SK-N-SH (cell line): ENCODE results near the gene MAP4K3. TPM values are rescaled to one million over a fixed set of nuclear protein-coding genes. Genes with fewer than 3 reads are reported as not detected.

Experiments used
- CTCF ChIA-PET: fragments of 300-600, 350-600 bp; formaldehyde crosslinking; extraction: SDS; loops from one replicate; lab custom pipeline; 2021; lab: Yijun Ruan, JAX
- POLR2A ChIA-PET: fragments of 350-600 bp; sonication (Branson Sonifier 250); formaldehyde crosslinking; extraction: SDS; loops from one replicate; lab custom pipeline; 2020; ENCODE audit warnings: antibody characterized with exemption, inconsistent platforms; lab: Yijun Ruan, JAX
- DNase-seq: peaks from one replicate; pipeline ENCODE4 v3.0.0; 2012
- H2AFZ ChIP-seq: fragments of 200-600 bp; sonication (generic); 2 replicates; pipeline ENCODE4 v1.8.1; 2016; ENCODE audit warnings: antibody characterized with exemption, mild to moderate bottlenecking, low read depth
- H3F3A ChIP-seq: fragments of 200-600 bp; sonication (generic); replicated peaks from 2 replicates; pipeline ENCODE3; 2016; ENCODE audit warnings: antibody characterized with exemption, mild to moderate bottlenecking; ENCODE audit not compliant: insufficient read depth
- H3K27ac ChIP-seq, 2 experiments: fragments of 200-500 bp in 1 of 2; fragments of 200-600 bp in 1 of 2; sonication (Bioruptor generic) in 1 of 2; sonication (generic), shearing (Covaris generic) in 1 of 2; 2 replicates each; pipeline versions ENCODE4 v1.5.1 to v1.6.1; 2014 to 2016; ENCODE audit warnings: low read depth in 2 of 2, inconsistent platforms in 1 of 2, low read length in 1 of 2, mild to moderate bottlenecking in 1 of 2, mixed read lengths in 1 of 2
- H3K27me3 ChIP-seq: fragments of 200-600 bp; sonication (generic), shearing (Covaris generic); 2 replicates; pipeline ENCODE4 v1.6.1; 2016; ENCODE audit warnings: mixed run types; ENCODE audit not compliant: insufficient read depth
- H3K36me3 ChIP-seq, 2 experiments: fragments of 200-500 bp in 1 of 2; fragments of 200-600 bp in 1 of 2; sonication (Bioruptor generic) in 1 of 2; sonication (generic) in 1 of 2; replicated peaks in 1 of 2; 2 replicates each; pipeline versions ENCODE3 to v1.5.1; 2014 to 2016; ENCODE audit warnings: low read length in 1 of 2, mild to moderate bottlenecking in 1 of 2; ENCODE audit not compliant: insufficient read depth in 2 of 2, control insufficient read depth in 1 of 2
- H3K4me1 ChIP-seq, 2 experiments: fragments of 200-500 bp in 1 of 2; fragments of 200-600 bp in 1 of 2; sonication (Bioruptor generic) in 1 of 2; sonication (generic), shearing (Covaris generic) in 1 of 2; 2 replicates each; pipeline versions ENCODE4 v1.5.1 to v1.6.1; 2014 to 2016; ENCODE audit warnings: low read depth in 1 of 2, low read length in 1 of 2, mixed run types in 1 of 2; ENCODE audit not compliant: insufficient read depth in 2 of 2, control insufficient read depth in 1 of 2
- H3K4me2 ChIP-seq: fragments of 200-600 bp; sonication (generic), shearing (Covaris generic); 2 replicates; pipeline ENCODE4 v1.6.1; 2017; ENCODE audit warnings: mixed run types
- H3K4me3 ChIP-seq, 2 experiments: fragments of 200-500 bp in 1 of 2; fragments of 200-600 bp in 1 of 2; sonication (Bioruptor generic) in 1 of 2; sonication (generic), shearing (Covaris generic) in 1 of 2; 2 replicates each; pipeline versions ENCODE4 v1.5.1 to v1.8.1; 2014 to 2016; ENCODE audit warnings: low read depth in 2 of 2, inconsistent platforms in 1 of 2, low read length in 1 of 2, mild to moderate bottlenecking in 1 of 2, mixed read lengths in 1 of 2, moderate library complexity in 1 of 2
- H3K79me2 ChIP-seq: fragments of 200-600 bp; sonication (generic); 2 replicates; pipeline ENCODE4 v1.8.1; 2017; ENCODE audit warnings: mild to moderate bottlenecking; ENCODE audit not compliant: insufficient read depth
- H3K9ac ChIP-seq: fragments of 200-600 bp; sonication (generic); 2 replicates; pipeline ENCODE4 v1.6.1; 2017; ENCODE audit warnings: mixed run types
- H3K9me2 ChIP-seq: fragments of 200-600 bp; sonication (generic); 2 replicates; pipeline ENCODE4 v1.6.1; 2017; ENCODE audit warnings: mixed run types
- H3K9me3 ChIP-seq: fragments of 200-600 bp; sonication (generic); 2 replicates; pipeline ENCODE4 v1.6.1; 2017; ENCODE audit warnings: mixed run types, mild to moderate bottlenecking, moderate library complexity
- H4K20me1 ChIP-seq: fragments of 200-600 bp; sonication (generic); 2 replicates; pipeline ENCODE4 v1.6.1; 2017; ENCODE audit warnings: mild to moderate bottlenecking, mixed run types; ENCODE audit not compliant: insufficient read depth
- CHD2 ChIP-seq: fragments of 150-350 bp; IDR thresholded peaks from 2 replicates; pipeline ENCODE4 v1.6.1; 2018; ENCODE audit warnings: low read length; ENCODE audit not compliant: partially characterized antibody
- EZH2phosphoT487 ChIP-seq: fragments of 200-600 bp; sonication (generic); IDR thresholded peaks from 2 replicates; pipeline ENCODE4 v1.6.1; 2017; ENCODE audit warnings: low read depth, mixed run types, mild to moderate bottlenecking, antibody characterized with exemption, moderate library complexity, borderline replicate concordance
- FOXJ3 ChIP-seq: sonication (generic); formaldehyde crosslinking; IDR thresholded peaks from 2 replicates; pipeline ENCODE4 v1.5.1; 2020; ENCODE audit warnings: mild to moderate bottlenecking, missing genetic modification reagents
- GABPA ChIP-seq: IDR thresholded peaks from 2 replicates; pipeline ENCODE4 v1.4.0; 2012; ENCODE audit warnings: low read depth, mild to moderate bottlenecking
- MEF2A ChIP-seq: IDR thresholded peaks from 2 replicates; pipeline ENCODE4 v1.4.0; 2012; ENCODE audit warnings: low read depth, borderline replicate concordance
- MXI1 ChIP-seq: IDR thresholded peaks from 2 replicates; pipeline ENCODE4 v1.6.1; 2012; ENCODE audit warnings: mild to moderate bottlenecking, low read depth, low read length, improper control_type of control experiment
- NRF1 ChIP-seq: IDR thresholded peaks from 2 replicates; pipeline ENCODE4 v1.6.1; 2012; ENCODE audit warnings: low read depth, mild to moderate bottlenecking, low read length
- RAD21 ChIP-seq: IDR thresholded peaks from 2 replicates; pipeline ENCODE4 v1.6.1; 2012; ENCODE audit warnings: mild to moderate bottlenecking, low read length
- RFX5 ChIP-seq: IDR thresholded peaks from 2 replicates; pipeline ENCODE4 v1.6.1; 2012; ENCODE audit warnings: mild to moderate bottlenecking, improper control_type of control experiment, low read length
- SIN3A ChIP-seq: IDR thresholded peaks from 2 replicates; pipeline ENCODE4 v1.6.1; 2012; ENCODE audit warnings: low read depth, mild to moderate bottlenecking, low read length, moderate library complexity, borderline replicate concordance
- TCF12 ChIP-seq: IDR thresholded peaks from 2 replicates; pipeline ENCODE4 v1.4.0; 2012
- TEAD4 ChIP-seq: IDR thresholded peaks from 2 replicates; pipeline ENCODE4 v1.4.0; 2012; ENCODE audit warnings: mild to moderate bottlenecking, borderline replicate concordance; ENCODE audit not compliant: insufficient read depth
- USF2 ChIP-seq: fragments of 150-350 bp; IDR thresholded peaks from 2 replicates; pipeline ENCODE4 v1.6.1; 2017; ENCODE audit warnings: antibody characterized with exemption, low read length, low read depth, borderline replicate concordance
- ZBTB33 ChIP-seq: IDR thresholded peaks from 2 replicates; pipeline ENCODE4 v1.4.0; 2012; ENCODE audit warnings: low read depth, borderline replicate concordance
- WGBS: methylation state at CpG from one replicate; pipeline ENCODE4 v1.1.6; 2017; ENCODE audit warnings: low lambda C conversion rate; 5-methylcytosine and 5-hydroxymethylcytosine counted together
- polyA plus RNA-seq, 3 experiments: library from polyadenylated mRNA; depleted of rRNA; stranded (reverse); fragments of >200 nt; gene quantifications; 2 replicates each; pipeline ENCODE4 v1.2.3, GENCODE V29; 2012
- TF ChIP-seq, protein P1 (sequence below): IDR thresholded peaks from 2 replicates; pipeline ENCODE4 v1.4.0; 2012; ENCODE audit warnings: low read depth, borderline replicate concordance
- TF ChIP-seq, protein P2 (sequence below): IDR thresholded peaks from 2 replicates; pipeline ENCODE4 v1.4.0; 2012; ENCODE audit warnings: low read depth

The MAP4K3 gene
- polyA plus RNA-seq, 1 of the 3 experiments (the other 2 are of a cell fraction), result 8.8 TPM

GRCh38 chr2:39409697-39410389 is 27.2 kb downstream of the MAP4K3 start:
- H3K9me2 ChIP-seq, result no peaks in the 10 kb centered on the region
- no peak overlapping the region; the same call in 1 of the 2 replicates for H3K9ac ChIP-seq
- no peaks in the 10 kb centered on the region for H3K27me3 ChIP-seq
- no peaks in the 10 kb centered on the region for H3K36me3 ChIP-seq
- H3K9me3 ChIP-seq, result no peaks in the 10 kb centered on the region
- peak overlapping the region; percentile 61; the same call in 1 of the 2 replicates for H3K4me2 ChIP-seq
- WGBS, result 97% methylated on average over 3 of the region's 3 CpGs
- peak overlapping the region in 1 of 2 experiments; percentile 88; a peak in 3 of 4 replicates for H3K27ac ChIP-seq
- no peak for DNase-seq
- H3F3A ChIP-seq, result peaks cover 31% of the 10 kb centered on the region
- H3K4me3 ChIP-seq, result no peak overlapping the region
- CTCF ChIA-PET, result interaction anchor here (1.3 to 3.5 kb wide), 2 partner anchors 10 to 30 kb away, joined by 3 to 13 read pairs; no protein-coding TSS in a partner anchor
- POLR2A ChIA-PET, result no interaction called here
- H3K4me1 ChIP-seq, result peaks cover 13 to 48% of the 10 kb centered on the region in 2 experiments; a peak in 3 of 4 replicates
- peaks cover 12% of the 10 kb centered on the region; the same call in 1 of the 2 replicates for H4K20me1 ChIP-seq
- peaks cover 93% of the 10 kb centered on the region for H3K79me2 ChIP-seq
- H2AFZ ChIP-seq, result no peak overlapping the region
- no peak for TF ChIP-seq TCF12
- TF ChIP-seq GABPA, result no peak
- no peak for TF ChIP-seq SIN3A
- TF ChIP-seq ZBTB33, result no peak
- TF ChIP-seq RAD21, result no peak
- no peak for TF ChIP-seq TEAD4
- TF ChIP-seq, protein P1, sequence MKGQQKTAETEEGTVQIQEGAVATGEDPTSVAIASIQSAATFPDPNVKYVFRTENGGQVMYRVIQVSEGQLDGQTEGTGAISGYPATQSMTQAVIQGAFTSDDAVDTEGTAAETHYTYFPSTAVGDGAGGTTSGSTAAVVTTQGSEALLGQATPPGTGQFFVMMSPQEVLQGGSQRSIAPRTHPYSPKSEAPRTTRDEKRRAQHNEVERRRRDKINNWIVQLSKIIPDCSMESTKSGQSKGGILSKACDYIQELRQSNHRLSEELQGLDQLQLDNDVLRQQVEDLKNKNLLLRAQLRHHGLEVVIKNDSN, result no peak
- no peak for TF ChIP-seq MEF2A
- no peak for TF ChIP-seq CHD2
- TF ChIP-seq NRF1, result no peak
- TF ChIP-seq RFX5, result no peak
- TF ChIP-seq, protein P2, sequence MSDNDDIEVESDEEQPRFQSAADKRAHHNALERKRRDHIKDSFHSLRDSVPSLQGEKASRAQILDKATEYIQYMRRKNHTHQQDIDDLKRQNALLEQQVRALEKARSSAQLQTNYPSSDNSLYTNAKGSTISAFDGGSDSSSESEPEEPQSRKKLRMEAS, result no peak
- TF ChIP-seq USF2, result no peak
- no peak for TF ChIP-seq FOXJ3
- no peak for TF ChIP-seq MXI1
- no peak for TF ChIP-seq EZH2phosphoT487
